Measurements from ENCODE around the gene PDCD1. TPM values are rescaled to one million over a fixed set of nuclear protein-coding genes. Genes with fewer than 3 reads are reported as not detected.

Gene PDCD1
- total and polyA plus RNA-seq, 7 experiments from 2014 or later, result 0.24 to 9.4 (median 0.85) TPM; not detected in 2

DNA sequence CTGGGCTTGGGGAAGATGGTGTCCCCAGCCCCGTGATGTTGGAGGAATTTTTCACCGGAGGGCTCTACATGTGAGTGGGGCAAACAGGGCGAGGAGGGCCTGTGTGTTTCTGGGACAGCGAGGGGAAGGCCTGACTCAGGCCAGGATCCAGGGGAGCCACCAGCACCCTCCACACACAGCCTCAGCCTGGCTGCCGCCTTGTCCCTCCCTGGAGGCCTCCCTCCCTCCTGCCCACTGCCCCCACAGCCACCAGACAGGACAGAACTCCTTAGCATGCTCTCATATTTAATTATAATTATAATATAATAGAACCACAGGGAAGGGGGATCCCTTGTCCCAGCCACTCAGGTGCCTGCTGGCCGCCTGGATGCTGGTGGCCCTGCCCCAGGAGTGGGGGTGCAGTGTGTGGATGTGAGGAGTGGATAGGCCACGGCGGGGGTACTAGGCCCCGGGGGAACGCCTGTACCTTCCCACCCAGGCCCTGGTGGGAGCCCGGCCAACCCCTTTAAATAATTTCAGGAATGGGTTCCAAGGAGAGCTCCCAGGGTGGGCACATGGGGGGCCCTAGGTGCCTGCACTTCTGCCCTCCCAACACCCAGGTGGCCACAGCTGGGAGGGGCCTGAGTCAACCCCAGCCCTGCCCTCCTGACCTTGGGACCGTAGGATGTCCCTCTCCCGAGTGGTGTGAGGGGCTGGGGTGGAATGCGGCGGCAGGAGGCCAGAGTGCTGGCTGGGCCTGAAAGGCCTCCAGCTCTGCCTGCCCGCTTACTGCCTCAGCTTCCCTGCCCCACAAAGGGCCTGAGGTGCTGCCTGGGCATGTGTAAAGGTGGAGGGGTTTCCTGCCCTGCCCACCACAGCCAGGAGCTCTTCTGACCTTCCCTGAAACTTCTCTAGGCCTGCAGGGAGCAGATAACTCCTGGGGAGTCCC, 8.8 kb downstream of the PDCD1 start:
- POLR2A ChIA-PET, result no interaction called here
- H3K27me3 Mint-ChIP-seq, result peaks cover 0 to 6% (median 0%) of the 10 kb centered on the region in 5 donors

DNA sequence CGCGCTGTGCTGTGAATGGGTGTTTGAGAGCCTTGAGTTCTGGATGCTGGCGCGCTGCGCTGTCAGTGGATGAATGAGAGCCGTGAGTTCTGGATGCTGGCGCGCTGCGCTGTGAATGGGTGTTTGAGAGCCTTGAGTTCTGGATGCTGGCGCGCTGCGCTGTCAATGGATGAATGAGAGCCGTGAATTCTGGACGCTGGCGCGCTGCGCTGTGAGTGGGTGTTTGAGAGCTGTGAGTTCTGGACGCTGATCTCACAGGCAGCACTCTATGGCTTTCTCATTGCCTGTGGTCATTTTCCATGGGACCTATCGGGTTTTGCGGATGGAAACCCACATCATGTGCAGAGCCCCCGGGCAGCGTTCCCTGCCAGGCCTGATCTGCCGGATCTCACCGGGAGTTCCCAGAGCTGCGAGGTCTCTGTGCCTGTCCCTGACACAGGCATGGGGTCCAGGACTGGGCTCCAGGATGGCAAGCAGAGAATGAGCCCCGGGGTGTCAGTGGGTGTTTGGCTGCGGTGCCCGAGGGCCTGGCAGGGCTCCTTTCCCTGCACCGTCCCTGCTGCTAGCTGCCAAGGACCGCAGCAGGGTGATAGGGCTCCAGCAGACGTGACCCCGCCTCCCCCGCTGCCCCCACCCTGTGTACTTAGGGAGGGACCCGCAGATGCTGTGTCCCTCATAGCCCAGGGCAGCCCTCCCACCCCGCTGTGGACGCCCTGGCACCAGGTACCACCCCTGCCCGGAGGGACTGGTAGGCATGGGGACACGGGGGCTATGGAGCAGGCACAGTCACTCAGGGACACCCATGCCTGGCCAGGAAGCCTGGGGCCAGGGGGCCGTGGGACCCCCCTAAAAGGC, 9.7 kb downstream of the PDCD1 start:
- intact Hi-C loops (cut with micrococcal nuclease), result no loop called here
- H3K27ac Mint-ChIP-seq, result no peak overlapping the region
- peaks cover 0 to 6% (median 0%) of the 10 kb centered on the region in 5 donors for H3K27me3 Mint-ChIP-seq
- ChIA-PET CTCF (interaction anchor here (0.5 kb wide), 1 partner anchor 207 kb away, joined by 3 read pairs; no protein-coding TSS in a partner anchor), POLR2A (no interaction called here)
- H3K4me1 ChIP-seq (ENCODE audit: control insufficient read depth in 2 of 2, insufficient read depth in 2 of 2, low read length in 2 of 2), result peaks cover 11 to 16% of the 10 kb centered on the region in 2 donors
- H3K4me3 ChIP-seq (ENCODE audit: low read length), result no peak overlapping the region
- H3K9me3 Mint-ChIP-seq, result no peaks in the 10 kb centered on the region
- DNase-seq (no peak), ATAC-seq (no peak)
- peaks cover 14 to 24% (median 20%) of the 10 kb centered on the region in 7 donors for H3K4me1 Mint-ChIP-seq
- H3K27ac ChIP-seq (ENCODE audit: low read depth, low read length), result no peak overlapping the region
- no peaks in the 10 kb centered on the region for H3K36me3 Mint-ChIP-seq
- no peaks in the 10 kb centered on the region for H3K36me3 ChIP-seq (ENCODE audit: control insufficient read depth in 2 of 3, insufficient read depth in 3 of 3, low read length in 3 of 3)
- no peaks in the 10 kb centered on the region for H3K9me3 ChIP-seq (ENCODE audit: control insufficient read depth in 2 of 3, low read length in 3 of 3)
- peak overlapping the region in 1 of 10 donors; percentile 29 for H3K4me3 Mint-ChIP-seq
- no peaks in the 10 kb centered on the region for H3K27me3 ChIP-seq (ENCODE audit: control insufficient read depth in 2 of 2, insufficient read depth in 2 of 2, low read length in 2 of 2)

More for the DNA sequence above, 8.8 kb downstream of the PDCD1 start:
- CTCF ChIA-PET, result no interaction called here
- Mint-ChIP-seq H3K4me1 (peaks cover 12 to 16% (median 15%) of the 10 kb centered on the region in 7 donors), H3K9me3 (no peaks in the 10 kb centered on the region), H3K27ac (no peak overlapping the region), H3K4me3 (no peak overlapping the region), H3K36me3 (no peaks in the 10 kb centered on the region)
- H3K9me3 ChIP-seq (ENCODE audit: control insufficient read depth in 2 of 3, low read length in 3 of 3), result no peaks in the 10 kb centered on the region
- no peaks in the 10 kb centered on the region for H3K36me3 ChIP-seq (ENCODE audit: control insufficient read depth in 2 of 3, insufficient read depth in 3 of 3, low read length in 3 of 3)
- ATAC-seq (no peak), DNase-seq (no peak)
- H3K27me3 ChIP-seq (ENCODE audit: control insufficient read depth in 2 of 2, insufficient read depth in 2 of 2, low read length in 2 of 2), result no peaks in the 10 kb centered on the region
- peaks cover 6 to 10% of the 10 kb centered on the region in 2 donors for H3K4me1 ChIP-seq (ENCODE audit: control insufficient read depth in 2 of 2, insufficient read depth in 2 of 2, low read length in 2 of 2)
- intact Hi-C loops (cut with micrococcal nuclease), result no loop called here
- H3K4me3 ChIP-seq (ENCODE audit: low read length), result no peak overlapping the region
- H3K27ac ChIP-seq (ENCODE audit: low read depth, low read length), result no peak overlapping the region

DNA sequence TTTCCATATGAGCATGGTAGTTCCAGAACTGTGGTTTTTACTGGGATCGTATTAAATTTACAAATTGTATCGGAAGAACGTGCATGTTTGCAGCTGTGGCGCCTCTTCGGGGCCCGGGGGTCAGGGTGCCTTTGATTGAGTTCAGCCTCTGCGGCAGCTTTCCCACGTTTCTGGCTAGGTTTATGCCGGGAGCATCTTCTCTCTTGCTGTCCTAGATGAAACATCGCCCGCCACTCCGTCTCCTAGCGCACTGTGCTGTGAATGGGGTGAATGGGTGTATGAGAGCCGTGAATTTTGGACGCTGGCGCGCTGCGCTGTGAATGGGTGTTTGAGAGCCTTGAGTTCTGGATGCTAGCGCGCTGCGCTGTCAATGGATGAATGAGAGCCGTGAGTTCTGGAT, 12.3 kb downstream of the PDCD1 start:
- POLR2A ChIA-PET, result no interaction called here
- no peaks in the 10 kb centered on the region for H3K27me3 ChIP-seq (ENCODE audit: control insufficient read depth in 2 of 2, insufficient read depth in 2 of 2, low read length in 2 of 2)

DNA sequence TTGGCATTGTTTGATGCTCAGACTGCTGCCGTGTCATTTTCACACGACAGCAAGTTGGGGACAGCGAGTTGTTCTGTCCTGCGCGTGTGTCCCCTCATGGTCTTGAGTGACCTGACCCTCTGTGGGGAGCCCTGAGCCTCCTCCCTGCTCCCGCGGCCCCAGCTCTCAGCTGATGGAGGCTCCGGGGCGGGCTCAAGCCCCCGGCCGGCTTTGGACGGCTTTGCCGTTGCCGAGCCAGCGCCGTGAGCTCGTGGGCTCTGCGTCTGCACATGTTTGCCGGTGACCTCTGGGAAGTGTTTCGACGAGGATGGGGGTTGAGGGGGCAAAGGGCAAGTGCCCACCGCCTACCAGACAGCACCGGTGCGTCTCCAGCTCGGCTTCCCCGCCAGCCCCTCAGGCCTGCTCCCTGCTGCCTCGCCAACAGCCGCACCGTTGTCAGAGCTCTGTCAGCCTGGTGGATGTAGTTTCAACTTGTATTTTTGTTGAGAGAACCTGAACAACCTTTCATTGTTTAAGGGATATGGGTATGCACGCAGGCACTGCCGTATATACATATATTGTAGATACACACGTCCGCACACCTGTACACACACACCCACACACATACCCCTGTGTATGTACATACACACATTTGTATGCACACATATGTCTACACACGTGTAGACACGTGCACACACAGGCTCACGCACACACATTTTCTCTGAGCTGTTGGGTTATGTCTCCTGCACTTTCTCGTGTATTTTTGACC, 13.7 kb downstream of the PDCD1 start:
- Mint-ChIP-seq H3K36me3 (no peaks in the 10 kb centered on the region), H3K9me3 (peaks cover 0 to 2% (median 0%) of the 10 kb centered on the region in 11 donors), H3K27ac (peak overlapping the region in 4 of 9 donors; percentile 2 to 79 (median 65)), H3K27me3 (peaks cover 0 to 6% (median 0%) of the 10 kb centered on the region in 5 donors), H3K4me1 (peaks cover 21 to 34% (median 29%) of the 10 kb centered on the region in 7 donors), H3K4me3 (peak overlapping the region; percentile 16 to 85 (median 78))
- Histone ChIP-seq H3K4me3 (ENCODE audit: low read length) (peak overlapping the region; percentile 56), H3K27ac (ENCODE audit: low read depth, low read length) (no peak overlapping the region), H3K36me3 (ENCODE audit: control insufficient read depth in 2 of 3, insufficient read depth in 3 of 3, low read length in 3 of 3) (no peaks in the 10 kb centered on the region), H3K27me3 (ENCODE audit: control insufficient read depth in 2 of 2, insufficient read depth in 2 of 2, low read length in 2 of 2) (no peaks in the 10 kb centered on the region), H3K9me3 (ENCODE audit: control insufficient read depth in 2 of 3, low read length in 3 of 3) (no peaks in the 10 kb centered on the region), H3K4me1 (ENCODE audit: control insufficient read depth in 2 of 2, insufficient read depth in 2 of 2, low read length in 2 of 2) (peaks cover 20 to 28% of the 10 kb centered on the region in 2 donors)
- ChIA-PET CTCF (interaction anchor here (0.5 to 0.9 kb wide), 3 partner anchors 10 to 144 kb away, joined by 3 read pairs; no protein-coding TSS in a partner anchor), POLR2A (interaction anchor here (0.6 to 1.0 kb wide), 2 partner anchors 24 to 129 kb away, joined by 3 read pairs; no protein-coding TSS in a partner anchor)
- intact Hi-C loops (cut with micrococcal nuclease), result loop anchor here (1.0 to 5.0 kb wide), 3 partner anchors 14 to 40 kb away; no protein-coding TSS in a partner anchor
- ATAC-seq (no peak), DNase-seq (no peak)

More for the DNA sequence above, 12.3 kb downstream of the PDCD1 start:
- H3K27me3 Mint-ChIP-seq, result peaks cover 0 to 6% (median 0%) of the 10 kb centered on the region in 5 donors
- CTCF ChIA-PET, result interaction anchor here (0.9 kb wide), 1 partner anchor 9 kb away, joined by 3 read pairs; no protein-coding TSS in a partner anchor
- intact Hi-C loops (cut with micrococcal nuclease), result no loop called here
- DNase-seq (no peak), ATAC-seq (no peak)
- no peaks in the 10 kb centered on the region for H3K36me3 Mint-ChIP-seq
- no peak overlapping the region for H3K27ac ChIP-seq (ENCODE audit: low read depth, low read length)
- peaks cover 21 to 34% (median 29%) of the 10 kb centered on the region in 7 donors for H3K4me1 Mint-ChIP-seq
- no peaks in the 10 kb centered on the region for H3K9me3 ChIP-seq (ENCODE audit: control insufficient read depth in 2 of 3, low read length in 3 of 3)
- H3K27ac Mint-ChIP-seq, result peak overlapping the region in 3 of 9 donors; percentile 21 to 74 (median 71)
- H3K4me3 Mint-ChIP-seq, result peak overlapping the region in 6 of 10 donors; percentile 9 to 76 (median 52)
- H3K4me1 ChIP-seq (ENCODE audit: control insufficient read depth in 2 of 2, insufficient read depth in 2 of 2, low read length in 2 of 2), result peaks cover 20 to 28% of the 10 kb centered on the region in 2 donors
- peaks cover 0 to 2% (median 0%) of the 10 kb centered on the region in 11 donors for H3K9me3 Mint-ChIP-seq
- H3K36me3 ChIP-seq (ENCODE audit: control insufficient read depth in 2 of 3, insufficient read depth in 3 of 3, low read length in 3 of 3), result no peaks in the 10 kb centered on the region
- H3K4me3 ChIP-seq (ENCODE audit: low read length), result no peak overlapping the region

DNA sequence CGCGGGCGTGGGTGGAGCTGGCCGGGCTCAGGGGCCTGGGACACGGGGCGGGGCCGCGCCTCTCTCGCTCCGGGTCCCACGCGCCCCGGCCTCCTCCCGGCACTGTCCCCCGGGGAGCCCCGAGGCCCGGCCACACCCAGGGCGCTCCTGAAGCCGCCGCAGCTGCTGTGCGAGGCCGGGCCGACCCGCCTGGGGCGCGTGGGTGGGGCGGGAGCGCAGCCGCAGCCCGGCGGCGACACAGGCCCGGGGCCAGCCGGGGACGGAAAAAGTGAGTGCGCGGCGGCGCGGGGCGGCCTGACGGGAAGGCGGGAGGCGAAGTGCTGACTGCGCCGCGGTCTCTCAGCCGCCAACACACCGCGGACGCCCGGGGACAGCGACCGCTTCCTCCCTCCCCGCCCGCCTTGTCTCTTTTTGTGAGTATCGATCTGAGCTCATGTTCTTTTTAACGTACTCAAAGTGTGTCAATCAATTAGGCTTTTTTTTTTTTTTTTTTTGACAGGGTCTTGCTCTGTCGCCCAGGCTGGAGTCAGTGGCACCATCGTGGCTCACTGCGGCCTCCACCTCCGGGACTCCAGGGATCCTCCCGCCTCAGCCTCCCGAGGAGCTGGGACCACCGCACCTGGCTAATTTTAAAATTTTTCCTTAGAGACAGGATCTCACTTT, 14.5 kb downstream of the PDCD1 start:
- H3K27me3 Mint-ChIP-seq, result peaks cover 0 to 6% (median 0%) of the 10 kb centered on the region in 5 donors

More for the DNA sequence above, 14.5 kb downstream of the PDCD1 start:
- CTCF ChIA-PET, result interaction anchor here (0.5 to 0.9 kb wide), 2 partner anchors 11 to 698 kb away, joined by 3 read pairs; no protein-coding TSS in a partner anchor
- H3K9me3 ChIP-seq (ENCODE audit: control insufficient read depth in 2 of 3, low read length in 3 of 3), result no peaks in the 10 kb centered on the region
- peaks cover 21 to 34% (median 29%) of the 10 kb centered on the region in 7 donors for H3K4me1 Mint-ChIP-seq
- intact Hi-C loops (cut with micrococcal nuclease), result loop anchor here (1.0 to 5.0 kb wide), 3 partner anchors 15 to 39 kb away; no protein-coding TSS in a partner anchor
- H3K9me3 Mint-ChIP-seq, result peaks cover 0 to 2% (median 0%) of the 10 kb centered on the region in 11 donors
- peak overlapping the region in 6 of 9 donors; percentile 43 to 79 (median 66) for H3K27ac Mint-ChIP-seq
- DNase-seq (peak; percentile 36 to 96 (median 56)), ATAC-seq (peak; percentile 80)
- H3K4me3 ChIP-seq (ENCODE audit: low read length), result peak overlapping the region; percentile 56
- H3K36me3 Mint-ChIP-seq, result no peaks in the 10 kb centered on the region
- H3K27ac ChIP-seq (ENCODE audit: low read depth, low read length), result peak overlapping the region; percentile 13
- peaks cover 20 to 28% of the 10 kb centered on the region in 2 donors for H3K4me1 ChIP-seq (ENCODE audit: control insufficient read depth in 2 of 2, insufficient read depth in 2 of 2, low read length in 2 of 2)
- POLR2A ChIA-PET, result interaction anchor here (1.0 kb wide), 1 partner anchor 24 kb away, joined by 3 read pairs; no protein-coding TSS in a partner anchor
- H3K36me3 ChIP-seq (ENCODE audit: control insufficient read depth in 2 of 3, insufficient read depth in 3 of 3, low read length in 3 of 3), result no peaks in the 10 kb centered on the region
- no peaks in the 10 kb centered on the region for H3K27me3 ChIP-seq (ENCODE audit: control insufficient read depth in 2 of 2, insufficient read depth in 2 of 2, low read length in 2 of 2)
- peak overlapping the region; percentile 74 to 85 (median 78) for H3K4me3 Mint-ChIP-seq

All from naive thymus-derived CD4-positive, alpha-beta T cell (primary cell).